Colonic mucosa (tissue), 4 donors: ENCODE measurements around the gene NPFFR1. TPM values are rescaled to one million over a fixed set of nuclear protein-coding genes. Genes with fewer than 3 reads are reported as not detected.

Experiments used
- DNase-seq: peaks from one replicate; pipeline ENCODE4 v3.0.0-alpha.2; 2020
- H3K27ac ChIP-seq: fragments of 200-600 bp; one replicate; pipeline ENCODE4 v1.8.0; 2021
- H3K27me3 ChIP-seq: fragments of 200-600 bp; one replicate; pipeline ENCODE4 v1.8.0; 2021
- H3K36me3 ChIP-seq: fragments of 200-600 bp; one replicate; pipeline ENCODE4 v1.8.0; 2021
- H3K4me1 ChIP-seq: fragments of 200-600 bp; one replicate; pipeline ENCODE4 v1.8.0; 2021; ENCODE audit warnings: mild to moderate bottlenecking
- H3K4me3 ChIP-seq: fragments of 200-600 bp; one replicate; pipeline ENCODE4 v1.8.0; 2021
- H3K9ac ChIP-seq, 2 donors: one replicate each; pipeline ENCODE4 v1.7.0; 2013; ENCODE audit warnings: control low read depth in 2 of 2, low read depth in 2 of 2, low read length in 2 of 2
- H3K9me3 ChIP-seq: fragments of 200-600 bp; one replicate; pipeline ENCODE4 v1.8.0; 2021
- CTCF ChIP-seq: fragments of 200-600 bp; IDR thresholded peaks from one replicate; pipeline ENCODE4 v1.8.0; 2022; ENCODE audit warnings: antibody characterized with exemption, mild to moderate bottlenecking
- intact Hi-C: fragments of 100-400 bp; cut with DNase I; formaldehyde crosslinking; loops from one replicate; pipeline ENCODE4 v1.14.1; 2022
- total RNA-seq, 2 donors: library from RNA; stranded (reverse); fragmentation: NEBNext Ultra II Directional in 1 of 2; extraction: Animal tissue kit (Norgen Biotek cat#: 25700) in 1 of 2; gene quantifications; one replicate each; pipeline ENCODE4 v1.2.1, GENCODE V29; 2021
- donor health status: healthy.
- donor health status: DM: no; HTN: no; CAD: no.
- donor health status: DM: no; HTN: no; CAD: no.

NPFFR1 gene
- total RNA-seq, 2 donors from 2014 or later, result 0.07 to 0.08 TPM

DNA sequence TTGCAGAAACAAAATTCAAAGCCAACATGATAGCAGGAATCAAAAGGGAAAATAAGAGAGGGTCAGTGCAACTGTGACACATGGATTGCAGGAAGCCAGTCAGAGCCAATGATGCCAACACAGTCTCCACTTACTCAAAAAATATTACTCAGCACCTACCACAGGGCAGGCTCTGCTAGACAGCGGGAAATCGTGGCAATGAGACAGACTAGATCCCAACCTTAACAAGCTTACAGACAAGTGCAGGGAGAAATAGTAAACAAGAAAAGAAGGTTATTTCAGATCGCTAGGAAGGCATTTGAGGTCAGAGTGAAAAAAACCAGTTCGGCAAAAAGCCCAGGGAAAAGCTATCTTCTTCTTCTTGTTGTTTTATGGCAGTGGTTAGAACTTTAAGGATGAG, 45.2 kb upstream of the NPFFR1 start:
- intact Hi-C loops, result no loop called here

DNA sequence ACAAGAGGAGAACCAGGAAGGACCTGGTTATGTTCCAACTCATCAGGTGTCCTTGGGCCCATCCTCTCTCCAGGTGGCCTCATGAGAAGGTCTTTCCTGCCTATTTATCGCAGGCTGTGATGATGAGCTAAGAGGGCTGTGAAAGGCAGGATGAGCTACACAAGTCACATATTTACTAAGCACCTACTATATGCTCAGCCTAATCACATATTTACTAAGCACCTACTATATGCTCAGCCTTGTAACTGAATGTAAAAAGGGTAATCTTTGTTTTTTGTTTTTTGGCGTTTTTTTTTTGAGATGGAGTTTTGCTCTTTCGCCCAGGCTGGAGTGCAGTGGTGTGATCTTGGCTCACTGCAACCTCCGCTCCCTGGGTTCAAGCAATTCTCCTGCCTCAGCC, 44.2 kb upstream of the NPFFR1 start:
- H3K27me3 ChIP-seq, result no peaks in the 10 kb centered on the region
- H3K9ac ChIP-seq, result no peak overlapping the region
- no peaks in the 10 kb centered on the region for H3K36me3 ChIP-seq
- intact Hi-C loops, result no loop called here
- H3K4me1 ChIP-seq, result peaks cover 8% of the 10 kb centered on the region
- no peak for TF ChIP-seq CTCF
- H3K4me3 ChIP-seq, result no peak overlapping the region
- no peak for DNase-seq
- H3K9me3 ChIP-seq, result no peaks in the 10 kb centered on the region
- H3K27ac ChIP-seq, result no peak overlapping the region

More for the DNA sequence above, 45.2 kb upstream of the NPFFR1 start:
- H3K36me3 ChIP-seq, result no peaks in the 10 kb centered on the region
- H3K27me3 ChIP-seq, result no peaks in the 10 kb centered on the region
- H3K4me1 ChIP-seq, result peaks cover 8% of the 10 kb centered on the region
- H3K27ac ChIP-seq, result no peak overlapping the region
- DNase-seq, result no peak
- no peak overlapping the region for H3K9ac ChIP-seq
- H3K4me3 ChIP-seq, result no peak overlapping the region
- TF ChIP-seq CTCF, result no peak
- H3K9me3 ChIP-seq, result no peaks in the 10 kb centered on the region

- intact Hi-C loops, result no loop called here
- no peaks in the 10 kb centered on the region for H3K27me3 ChIP-seq
- no peak overlapping the region for H3K4me3 ChIP-seq
- no peak overlapping the region for H3K9ac ChIP-seq
- DNase-seq, result no peak
- no peak overlapping the region for H3K27ac ChIP-seq
- no peaks in the 10 kb centered on the region for H3K36me3 ChIP-seq
- no peak for TF ChIP-seq CTCF
- no peaks in the 10 kb centered on the region for H3K4me1 ChIP-seq
- H3K9me3 ChIP-seq, result no peaks in the 10 kb centered on the region
Measured at GRCh38 chr10:70324951-70325781, 41.4 kb upstream of the NPFFR1 start.

- intact Hi-C loops, result no loop called here
- Histone ChIP-seq H3K27me3 (no peaks in the 10 kb centered on the region), H3K36me3 (no peaks in the 10 kb centered on the region), H3K9ac (no peak overlapping the region), H3K4me1 (no peaks in the 10 kb centered on the region), H3K4me3 (no peak overlapping the region), H3K27ac (no peak overlapping the region), H3K9me3 (no peaks in the 10 kb centered on the region)
- DNase-seq, result no peak
- TF ChIP-seq CTCF, result no peak
Measured at GRCh38 chr10:70324339-70324861, 40.6 kb upstream of the NPFFR1 start.

DNA sequence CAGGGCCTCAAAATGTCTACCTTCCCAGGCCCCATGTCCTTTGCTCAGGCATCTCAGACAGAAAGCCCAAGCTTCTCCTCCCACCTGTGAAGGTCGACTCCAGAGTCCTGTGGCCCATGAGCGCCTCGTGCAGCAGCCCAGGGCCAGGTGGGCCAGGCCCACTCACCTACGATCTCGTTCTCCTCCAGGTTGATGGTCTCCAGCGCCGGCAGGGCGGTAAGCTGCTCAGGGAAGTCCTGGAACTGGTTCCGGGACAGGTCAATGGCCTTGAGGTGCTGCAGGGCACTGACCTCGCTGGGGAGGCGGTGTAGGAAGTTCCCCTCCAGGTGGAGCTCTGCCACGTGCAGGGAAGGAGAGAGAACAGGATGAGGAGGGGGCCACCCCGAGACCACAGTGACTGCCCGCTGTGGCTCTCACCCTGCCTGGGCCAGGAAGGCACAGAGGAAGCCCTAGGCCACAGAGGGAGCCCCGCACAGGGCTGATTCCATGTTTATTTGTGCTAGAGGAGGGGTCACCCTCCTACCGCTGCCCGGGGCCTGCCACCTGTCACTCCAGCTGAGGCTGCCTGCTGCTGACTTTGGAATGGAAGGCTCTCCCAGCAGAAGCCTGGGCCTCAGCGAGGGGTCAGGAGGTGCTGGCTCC, 40.0 kb upstream of the NPFFR1 start:
- no peak for TF ChIP-seq CTCF
- H3K27me3 ChIP-seq, result no peaks in the 10 kb centered on the region
- H3K27ac ChIP-seq, result no peak overlapping the region
- no peaks in the 10 kb centered on the region for H3K4me1 ChIP-seq
- intact Hi-C loops, result no loop called here
- no peaks in the 10 kb centered on the region for H3K9me3 ChIP-seq
- no peak for DNase-seq
- no peak overlapping the region for H3K4me3 ChIP-seq
- no peak overlapping the region for H3K9ac ChIP-seq
- no peaks in the 10 kb centered on the region for H3K36me3 ChIP-seq
